ENCODE results near the gene TESPA1.
"Not testable (repeated sequence)": the region's sequence is repeated elsewhere in the genome, so short reads cannot be mapped to it uniquely, and the experiment has no call there.

The TESPA1 gene

GRCh38 chr12:54948171-54948570, 36.4 kb downstream of the TESPA1 start:
- TF ChIP-seq ZNF274 (IDR thresholded peaks at IDR 0.05; ENCODE audit: low read depth, low read length) = no peak
- H3K4me3 ChIP-seq (ENCODE audit: low read length) = no peak overlapping the region

GRCh38 chr12:54945082-54945481, 39.5 kb downstream of the TESPA1 start:
- no peak for TF ChIP-seq ZNF274 (IDR thresholded peaks at IDR 0.05; ENCODE audit: low read depth, low read length)
- H3K4me3 ChIP-seq (ENCODE audit: low read length) = no peak overlapping the region

DNA sequence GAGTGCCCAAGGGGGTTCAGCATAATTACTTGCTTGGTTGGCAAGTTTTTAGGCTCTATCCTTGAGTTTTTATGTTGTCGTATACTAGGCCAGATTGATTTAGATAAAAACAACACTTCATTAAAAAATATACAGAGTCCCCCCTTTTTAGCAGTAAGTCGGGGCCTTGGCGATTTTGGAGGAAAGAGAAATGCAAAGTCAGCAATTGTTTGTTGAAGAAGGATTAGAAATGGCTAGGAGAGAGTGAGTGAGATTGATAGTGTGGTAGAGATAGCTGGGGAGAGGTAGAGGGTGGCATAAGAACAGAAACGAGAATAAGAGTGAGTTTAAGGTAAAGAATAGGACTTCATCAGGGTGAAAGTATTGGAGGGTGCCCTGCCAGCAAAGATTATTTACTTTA, 41.3 kb downstream of the TESPA1 start:
- not testable (repeated sequence) for H3K4me3 ChIP-seq (ENCODE audit: low read length)

- no peak overlapping the region for H3K4me3 ChIP-seq (ENCODE audit: low read length)
- no peak for TF ChIP-seq ZNF274 (IDR thresholded peaks at IDR 0.05; ENCODE audit: low read depth, low read length)
These were observed 42.9 kb downstream of the TESPA1 start for GRCh38 chr12:54941659-54942058.

- TF ChIP-seq ZNF274 (IDR thresholded peaks at IDR 0.05; ENCODE audit: low read depth, low read length) = no peak
- H3K4me3 ChIP-seq (ENCODE audit: low read length) = no peak overlapping the region
These were observed 43.7 kb downstream of the TESPA1 start for GRCh38 chr12:54940727-54941315.

- TF ChIP-seq ZNF274 (IDR thresholded peaks at IDR 0.05; ENCODE audit: low read depth, low read length) = no peak
- no peak overlapping the region for H3K4me3 ChIP-seq (ENCODE audit: low read length)
These were observed 46.6 kb downstream of the TESPA1 start for GRCh38 chr12:54937929-54938328.

- H3K4me3 ChIP-seq (ENCODE audit: low read length) = no peak overlapping the region
- TF ChIP-seq ZNF274 (IDR thresholded peaks at IDR 0.05; ENCODE audit: low read depth, low read length) = no peak
These were observed 47.2 kb downstream of the TESPA1 start for GRCh38 chr12:54937376-54937775.

DNA sequence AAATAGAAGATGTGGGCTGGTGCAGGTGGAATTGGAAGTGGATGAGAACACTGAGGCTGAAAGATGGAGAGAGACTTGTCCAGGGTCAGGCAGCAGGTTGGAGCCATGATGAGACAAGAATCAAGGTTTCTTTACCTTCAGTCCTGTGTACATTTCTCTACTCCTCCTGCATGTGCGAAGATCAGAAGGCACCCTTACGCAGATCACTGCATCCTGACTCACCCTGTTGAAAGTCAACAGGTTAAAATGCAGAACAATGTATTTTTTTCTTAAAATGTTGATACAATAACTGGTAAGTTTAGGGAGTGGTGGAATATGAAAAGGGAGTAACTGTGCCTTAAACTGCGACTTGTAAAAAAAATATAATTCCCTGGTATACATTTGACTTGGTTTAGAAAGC, 47.8 kb downstream of the TESPA1 start:
- H3K4me3 ChIP-seq (ENCODE audit: low read length) = no peak overlapping the region
- no peak for TF ChIP-seq ZNF274 (IDR thresholded peaks at IDR 0.05; ENCODE audit: low read depth, low read length)

- no peak for TF ChIP-seq ZNF274 (IDR thresholded peaks at IDR 0.05; ENCODE audit: low read depth, low read length)
- no peak overlapping the region; the same call in 1 of the 2 replicates for H3K4me3 ChIP-seq (ENCODE audit: low read length)
These were observed 49.2 kb downstream of the TESPA1 start for GRCh38 chr12:54935235-54935951.

- no peak overlapping the region for H3K4me3 ChIP-seq (ENCODE audit: low read length)
- TF ChIP-seq ZNF274 (IDR thresholded peaks at IDR 0.05; ENCODE audit: low read depth, low read length) = no peak
These were observed 50.1 kb downstream of the TESPA1 start for GRCh38 chr12:54934419-54934818.

DNA sequence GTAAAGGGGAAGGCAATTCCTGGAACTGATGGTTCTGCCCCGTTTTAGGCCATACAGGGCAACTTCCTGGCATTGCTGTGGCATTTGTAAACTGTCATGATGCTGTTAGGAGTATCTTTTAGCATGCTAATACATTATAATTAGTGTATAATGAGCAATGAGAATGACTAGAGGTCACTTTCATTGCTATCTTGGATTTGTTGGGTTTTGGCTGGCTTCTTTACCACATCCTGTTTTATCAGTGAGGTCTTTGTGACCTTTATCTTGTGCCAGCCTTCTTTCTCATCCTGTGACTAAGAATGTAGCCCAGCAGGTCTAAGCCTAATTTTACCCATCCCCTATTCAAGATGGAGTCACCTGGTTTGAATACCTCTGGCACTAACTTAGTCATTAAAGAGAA, 51.2 kb downstream of the TESPA1 start:
- no peak overlapping the region for H3K4me3 ChIP-seq (ENCODE audit: low read length)
- TF ChIP-seq ZNF274 (IDR thresholded peaks at IDR 0.05; ENCODE audit: low read depth, low read length) = no peak

DNA sequence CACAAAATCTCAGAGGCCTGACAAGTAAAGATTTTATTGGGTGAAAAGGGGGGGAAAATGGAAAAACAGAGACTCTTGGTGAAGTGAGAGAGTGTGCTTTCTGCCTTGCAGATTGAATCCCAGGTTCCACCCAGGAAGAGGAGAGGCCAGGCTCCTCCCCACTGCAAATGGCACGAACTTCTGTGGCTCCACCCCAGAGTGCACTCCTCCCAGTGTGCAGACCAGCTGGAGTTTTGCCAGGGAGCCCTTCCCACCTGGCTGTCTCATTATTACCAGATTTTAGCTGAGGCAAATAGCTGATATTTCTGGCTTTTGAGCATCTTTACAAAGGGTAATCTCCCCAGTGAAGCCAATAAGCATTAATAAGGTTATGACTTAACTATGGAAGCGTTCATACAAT, 51.9 kb downstream of the TESPA1 start:
- no peak for TF ChIP-seq ZNF274 (IDR thresholded peaks at IDR 0.05; ENCODE audit: low read depth, low read length)
- H3K4me3 ChIP-seq (ENCODE audit: low read length) = no peak overlapping the region

- H3K4me3 ChIP-seq (ENCODE audit: low read length) = no peak overlapping the region
- no peak for TF ChIP-seq ZNF274 (IDR thresholded peaks at IDR 0.05; ENCODE audit: low read depth, low read length)
These were observed 52.5 kb downstream of the TESPA1 start for GRCh38 chr12:54932038-54932437.

DNA sequence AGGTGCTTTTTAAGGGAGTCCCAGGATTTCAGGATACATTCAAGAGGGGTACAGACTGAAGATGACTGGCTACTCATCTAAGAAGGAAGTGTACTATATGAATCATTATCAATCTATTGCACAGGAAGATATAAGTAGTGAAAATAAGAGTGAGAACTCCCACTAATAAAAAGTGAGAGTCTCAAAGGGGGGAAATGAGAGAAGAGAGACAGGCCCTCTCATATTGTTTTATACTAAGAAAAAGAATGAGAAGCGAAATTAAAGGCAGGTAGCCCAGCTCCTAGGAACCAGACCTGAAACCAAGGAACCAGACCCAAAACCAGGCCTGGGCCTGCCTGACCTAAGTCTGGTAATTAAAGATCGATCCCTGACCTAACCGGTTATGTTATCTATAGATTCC, 54.6 kb downstream of the TESPA1 start:
- TF ChIP-seq ZNF274 (IDR thresholded peaks at IDR 0.05; ENCODE audit: low read depth, low read length) = no peak
- no peak overlapping the region for H3K4me3 ChIP-seq (ENCODE audit: low read length)

- no peak for TF ChIP-seq ZNF274 (IDR thresholded peaks at IDR 0.05; ENCODE audit: low read depth, low read length)
- H3K4me3 ChIP-seq (ENCODE audit: low read length) = no peak overlapping the region
These were observed 58.3 kb downstream of the TESPA1 start for GRCh38 chr12:54926246-54926645.

All from GM08714 (cell line).